IPS-18c (cell line): ENCODE measurements around the gene CRYGC.

Source experiments
- H3K4me3 ChIP-seq: 2 replicates; pipeline ENCODE4 v1.7.0; 2013; ENCODE audit warnings: low read depth, mild to moderate bottlenecking, low read length, moderate library complexity; ENCODE audit not compliant: insufficient read depth
- H3K9me3 ChIP-seq: one replicate; pipeline ENCODE4 v1.6.1; 2013; ENCODE audit warnings: mild to moderate bottlenecking, low read length, moderate library complexity; ENCODE audit not compliant: control insufficient read depth, insufficient read depth

The CRYGC gene

GRCh38 chr2:208129744-208130711 lies at the start of gene CRYGC:
Gene CRYGC, minus strand, starts transcription at chr2:208129828. Its CDS starts 36 bp downstream, at chr2:208129792.
- no peaks in the 10 kb centered on the region for H3K9me3 ChIP-seq
- no peak within 1 kb of the TSS for H3K4me3 ChIP-seq

GRCh38 chr2:208179028-208179609 lies 49.5 kb upstream of the CRYGC start:
- Histone ChIP-seq H3K9me3 (no peaks in the 10 kb centered on the region), H3K4me3 (no peak overlapping the region)

GRCh38 chr2:208175840-208176153 lies 46.2 kb upstream of the CRYGC start:
- H3K4me3 ChIP-seq = no peak overlapping the region
- no peaks in the 10 kb centered on the region for H3K9me3 ChIP-seq

GRCh38 chr2:208175069-208175839 lies 45.6 kb upstream of the CRYGC start:
- Histone ChIP-seq H3K9me3 (no peaks in the 10 kb centered on the region), H3K4me3 (no peak overlapping the region)

GRCh38 chr2:208174144-208174543 lies 44.5 kb upstream of the CRYGC start:
- H3K9me3 ChIP-seq = no peaks in the 10 kb centered on the region
- no peak overlapping the region for H3K4me3 ChIP-seq

GRCh38 chr2:208172125-208172524 lies 42.5 kb upstream of the CRYGC start:
- no peaks in the 10 kb centered on the region for H3K9me3 ChIP-seq
- H3K4me3 ChIP-seq = no peak overlapping the region

GRCh38 chr2:208164951-208165755 lies 35.5 kb upstream of the CRYGC start:
- Histone ChIP-seq H3K4me3 (no peak overlapping the region), H3K9me3 (no peaks in the 10 kb centered on the region)

GRCh38 chr2:208163489-208163888 lies 33.9 kb upstream of the CRYGC start, which contains the start of gene CRYGA:
Gene CRYGA, minus strand, starts transcription at chr2:208163589. Its CDS starts 33 bp downstream, at chr2:208163556.
- Histone ChIP-seq H3K9me3 (no peaks in the 10 kb centered on the region), H3K4me3 (no peak within 1 kb of the TSS)

- Histone ChIP-seq H3K9me3 (peaks cover 2% of the 10 kb centered on the region), H3K4me3 (no peak overlapping the region)
Observed at GRCh38 chr2:208156439-208156838, 26.8 kb upstream of the CRYGC start.

GRCh38 chr2:208153156-208153555 lies 23.5 kb upstream of the CRYGC start:
- peaks cover 2% of the 10 kb centered on the region for H3K9me3 ChIP-seq
- no peak overlapping the region for H3K4me3 ChIP-seq

GRCh38 chr2:208150956-208151355 lies 21.3 kb upstream of the CRYGC start:
- Histone ChIP-seq H3K4me3 (no peak overlapping the region), H3K9me3 (peaks cover 2% of the 10 kb centered on the region)

- H3K9me3 ChIP-seq = peaks cover 2% of the 10 kb centered on the region
- no peak overlapping the region for H3K4me3 ChIP-seq
Observed at GRCh38 chr2:208150094-208150493, 20.5 kb upstream of the CRYGC start.

GRCh38 chr2:208148803-208149202 lies 19.2 kb upstream of the CRYGC start:
- Histone ChIP-seq H3K9me3 (peaks cover 2% of the 10 kb centered on the region), H3K4me3 (no peak overlapping the region)

- Histone ChIP-seq H3K9me3 (peaks cover 4% of the 10 kb centered on the region), H3K4me3 (no peak overlapping the region)
Observed at GRCh38 chr2:208147759-208148158, 18.1 kb upstream of the CRYGC start.

GRCh38 chr2:208147008-208147407 lies 17.4 kb upstream of the CRYGC start:
- H3K9me3 ChIP-seq = peaks cover 4% of the 10 kb centered on the region
- no peak overlapping the region for H3K4me3 ChIP-seq

GRCh38 chr2:208146006-208146405 lies 16.4 kb upstream of the CRYGC start, which contains the start of gene CRYGB:
Gene CRYGB, minus strand, starts transcription at chr2:208146158. Its CDS starts 38 bp downstream, at chr2:208146120.
- peaks cover 2% of the 10 kb centered on the region for H3K9me3 ChIP-seq
- no peak within 1 kb of the TSS for H3K4me3 ChIP-seq
